HG03045 (cell line): ENCODE data around the gene ZNF223.
A peak's percentile ranks its signal among the peaks of the same experiment; 100 is the strongest.

Source experiments
- ATAC-seq: cut with Tn5 transposase; IDR thresholded peaks from one replicate; pipeline ENCODE4 v1.9.1; 2021; ENCODE audit warnings: mild to moderate bottlenecking, moderate library complexity; ENCODE audit not compliant: unreplicated experiment

ZNF223 gene

GRCh38 chr19:44071824-44072542 is 20.1 kb downstream of the ZNF223 start, which contains the start of gene ZNF284:
ZNF284 (plus strand) TSS chr19:44072159; CDS start chr19:44076390, 4,231 bp downstream.
- peak; percentile 81 for ATAC-seq

GRCh38 chr19:44072543-44073401 is 20.9 kb downstream of the ZNF223 start:
- no peak for ATAC-seq

DNA sequence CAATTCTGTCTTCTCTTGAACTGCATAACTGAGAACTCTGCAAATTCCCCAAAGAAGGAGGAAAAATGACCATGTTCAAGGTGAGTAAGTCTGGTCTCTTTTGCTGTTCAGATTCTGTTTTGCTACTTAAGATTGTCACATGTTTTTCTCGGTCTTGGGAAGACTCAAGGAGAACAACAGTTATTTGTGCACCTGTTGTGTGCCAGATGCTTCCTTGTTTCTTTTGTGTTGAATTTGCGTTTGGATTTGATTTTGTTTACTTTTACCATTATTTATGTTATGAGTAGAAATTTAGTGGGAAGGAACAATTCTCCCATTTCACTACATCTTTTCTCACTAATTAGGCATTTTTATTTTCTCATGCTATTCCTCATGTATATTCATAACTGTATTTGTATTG is 24.5 kb downstream of the ZNF223 start:
- no peak for ATAC-seq

GRCh38 chr19:44092108-44092507 is 40.3 kb downstream of the ZNF223 start:
- no peak for ATAC-seq

DNA sequence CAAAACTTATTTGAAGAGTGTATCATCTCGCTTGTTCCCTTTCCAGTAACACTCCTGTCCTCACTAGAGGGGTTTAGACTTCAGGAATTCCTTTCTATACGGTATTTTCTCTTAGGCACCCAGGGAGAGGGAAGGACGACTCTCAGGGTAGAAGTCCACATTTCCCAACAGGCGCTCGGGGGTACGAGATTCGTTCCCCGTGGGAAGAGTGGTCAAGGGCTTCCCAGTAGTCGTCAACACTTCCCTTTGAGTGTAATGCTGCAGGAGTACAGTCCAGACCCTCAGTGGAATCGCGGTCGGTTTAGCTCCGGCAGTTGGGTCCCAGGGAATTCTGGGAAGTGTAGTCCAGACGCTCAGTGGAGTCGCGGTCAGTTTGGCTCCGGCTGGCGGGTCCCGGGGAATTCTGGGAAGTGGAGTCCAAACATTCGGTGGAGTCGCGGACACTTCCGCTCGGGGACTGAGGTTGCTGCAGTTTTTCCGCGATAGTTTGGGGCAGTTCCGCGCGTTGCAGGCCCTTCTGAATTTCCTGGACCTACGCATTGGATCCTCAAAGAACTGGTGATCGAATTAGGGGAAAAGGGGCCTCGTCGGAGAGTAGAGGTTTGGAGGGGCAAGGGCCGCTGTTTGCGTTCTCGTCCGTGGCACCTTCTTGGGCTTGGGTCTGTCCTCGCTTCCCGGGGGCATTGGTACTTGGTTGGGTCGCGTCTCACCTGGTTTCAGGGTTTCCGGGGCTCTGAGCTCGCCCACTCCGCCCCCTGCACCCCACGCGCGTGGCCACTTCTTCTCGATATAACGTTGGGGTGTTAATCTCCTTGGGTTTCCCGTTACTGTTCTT is 42.3 kb downstream of the ZNF223 start, which contains the start of gene ZNF224:
Gene ZNF224, plus strand, starts transcription at position 431 of the 835 bp plus-strand sequence. CDS start 3,513 bp downstream, outside the sequence.
- ATAC-seq: peak; percentile 82

DNA sequence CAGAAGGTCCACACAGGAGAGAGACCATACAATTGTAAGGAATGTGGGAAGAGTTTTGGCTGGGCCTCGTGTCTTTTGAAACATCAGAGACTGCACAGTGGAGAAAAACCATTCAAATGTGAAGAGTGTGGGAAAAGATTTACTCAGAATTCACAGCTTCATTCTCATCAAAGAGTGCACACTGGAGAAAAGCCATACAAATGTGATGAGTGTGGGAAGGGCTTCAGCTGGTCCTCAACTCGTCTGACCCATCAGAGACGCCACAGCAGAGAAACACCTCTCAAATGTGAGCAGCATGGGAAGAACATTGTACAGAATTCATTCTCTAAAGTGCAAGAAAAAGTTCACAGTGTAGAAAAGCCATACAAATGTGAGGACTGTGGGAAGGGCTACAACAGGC is 55.9 kb downstream of the ZNF223 start:
- ATAC-seq: no peak

DNA sequence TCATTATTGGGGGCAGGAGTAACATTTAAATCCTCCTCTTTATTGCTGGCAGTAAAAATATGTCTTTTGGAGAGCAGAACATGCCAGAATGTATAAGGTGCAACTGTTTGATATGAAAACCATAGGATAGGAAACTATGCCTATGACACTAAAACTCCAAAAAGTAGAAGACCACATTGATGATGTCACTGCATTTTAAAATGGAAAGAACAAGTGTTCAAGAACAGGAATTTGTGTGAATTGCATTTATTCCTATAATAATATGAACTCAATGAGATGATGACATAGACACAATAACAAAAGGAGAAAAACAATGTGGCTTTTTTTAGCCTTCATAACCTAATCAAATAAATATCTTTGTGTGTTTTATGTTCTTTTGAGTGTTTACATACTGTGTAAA is 57.6 kb downstream of the ZNF223 start:
- ATAC-seq: no peak

- no peak for ATAC-seq
Measured at GRCh38 chr19:44111910-44112463, 60.2 kb downstream of the ZNF223 start.

DNA sequence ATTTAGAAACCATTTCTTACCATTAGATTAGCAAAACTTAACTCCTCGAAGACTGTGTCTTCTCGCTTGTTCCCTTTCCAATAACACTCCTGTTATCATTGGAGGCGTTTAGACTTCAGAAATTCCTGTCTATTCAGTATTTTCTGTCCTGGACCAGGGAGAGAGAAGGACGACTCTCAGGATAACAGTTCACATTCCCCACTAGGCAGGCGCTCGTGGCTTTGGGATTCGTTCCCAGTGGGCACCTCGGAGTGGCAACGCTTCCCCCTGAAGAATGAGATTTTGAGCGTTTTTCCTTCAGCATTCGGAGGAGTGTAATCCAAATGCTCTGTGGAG is 60.9 kb downstream of the ZNF223 start:
- no peak for ATAC-seq

GRCh38 chr19:44113138-44113783 is 61.4 kb downstream of the ZNF223 start, which contains the start of gene ZNF225:
ZNF225 (plus strand) TSS chr19:44113399; CDS start chr19:44115828, 2,429 bp downstream.
- ATAC-seq: peak; percentile 92

- peak; percentile 10 for ATAC-seq
Measured at GRCh38 chr19:44113784-44114390, 62.1 kb downstream of the ZNF223 start.
